ENCODE measurements around the gene HS1BP3. TPM values are rescaled to one million over a fixed set of nuclear protein-coding genes. Genes with fewer than 3 reads are reported as not detected.

The HS1BP3 gene
- total RNA-seq, 1 donor from 2014 or later = 23.8 TPM

GRCh38 chr2:20594048-20594750, 56.7 kb downstream of the HS1BP3 start:
- Mint-ChIP-seq H3K9me3 (ENCODE audit: unreplicated experiment) (no peaks in the 10 kb centered on the region), H3K27ac (ENCODE audit: unreplicated experiment) (no peak overlapping the region), H3K4me1 (ENCODE audit: low read depth, unreplicated experiment) (peaks cover 17% of the 10 kb centered on the region), H3K27me3 (ENCODE audit: unreplicated experiment) (peaks cover 2% of the 10 kb centered on the region), H3K36me3 (ENCODE audit: unreplicated experiment) (no peaks in the 10 kb centered on the region), H3K4me3 (ENCODE audit: unreplicated experiment) (no peak overlapping the region)
- DNase-seq = peak; percentile 7
- no peak for TF ChIP-seq CTCF (IDR thresholded peaks at IDR 0.05; ENCODE audit: partially characterized antibody, unreplicated experiment)

GRCh38 chr2:20593072-20594034, 57.5 kb downstream of the HS1BP3 start:
- Mint-ChIP-seq H3K4me3 (ENCODE audit: unreplicated experiment) (no peak overlapping the region), H3K4me1 (ENCODE audit: low read depth, unreplicated experiment) (peaks cover 13% of the 10 kb centered on the region), H3K27me3 (ENCODE audit: unreplicated experiment) (peaks cover 3% of the 10 kb centered on the region), H3K9me3 (ENCODE audit: unreplicated experiment) (no peaks in the 10 kb centered on the region), H3K27ac (ENCODE audit: unreplicated experiment) (no peak overlapping the region), H3K36me3 (ENCODE audit: unreplicated experiment) (no peaks in the 10 kb centered on the region)
- no peak for TF ChIP-seq CTCF (IDR thresholded peaks at IDR 0.05; ENCODE audit: partially characterized antibody, unreplicated experiment)
- peak; percentile 5 for DNase-seq

GRCh38 chr2:20592106-20593071, 58.5 kb downstream of the HS1BP3 start:
- H3K27me3 Mint-ChIP-seq (ENCODE audit: unreplicated experiment) = peaks cover 3% of the 10 kb centered on the region
- no peak overlapping the region for H3K27ac Mint-ChIP-seq (ENCODE audit: unreplicated experiment)
- H3K9me3 Mint-ChIP-seq (ENCODE audit: unreplicated experiment) = no peaks in the 10 kb centered on the region
- H3K4me3 Mint-ChIP-seq (ENCODE audit: unreplicated experiment) = no peak overlapping the region
- peaks cover 11% of the 10 kb centered on the region for H3K4me1 Mint-ChIP-seq (ENCODE audit: low read depth, unreplicated experiment)
- no peak for TF ChIP-seq CTCF (IDR thresholded peaks at IDR 0.05; ENCODE audit: partially characterized antibody, unreplicated experiment)
- peak; percentile 3 for DNase-seq
- H3K36me3 Mint-ChIP-seq (ENCODE audit: unreplicated experiment) = no peaks in the 10 kb centered on the region

GRCh38 chr2:20590704-20591515, 60.0 kb downstream of the HS1BP3 start:
- no peak for TF ChIP-seq CTCF (IDR thresholded peaks at IDR 0.05; ENCODE audit: partially characterized antibody, unreplicated experiment)
- Mint-ChIP-seq H3K4me1 (ENCODE audit: low read depth, unreplicated experiment) (peaks cover 6% of the 10 kb centered on the region), H3K36me3 (ENCODE audit: unreplicated experiment) (no peaks in the 10 kb centered on the region), H3K27me3 (ENCODE audit: unreplicated experiment) (peaks cover 3% of the 10 kb centered on the region), H3K27ac (ENCODE audit: unreplicated experiment) (no peak overlapping the region), H3K4me3 (ENCODE audit: unreplicated experiment) (no peak overlapping the region), H3K9me3 (ENCODE audit: unreplicated experiment) (no peaks in the 10 kb centered on the region)
- peak; percentile 12 for DNase-seq

Measured in glutamatergic neuron (in vitro differentiated cells).